Stimulated activated CD4-positive, alpha-beta T cell treated with anti-CD3 and anti-CD28 coated beads, TNF-alpha, amount 100 ng/mL, for 1 hour (primary cell): ENCODE measurements around the gene CCDC188.

Experiments used
- DNase-seq, 3 donors: peaks; one replicate each; pipeline ENCODE4 v3.0.0-alpha.2; 2020; ENCODE audit warnings: low read depth in 3 of 3, low spot score in 1 of 3

The CCDC188 gene

GRCh38 chr22:20123366-20124082 is 27.3 kb downstream of the CCDC188 start:
- DNase-seq = no peak

- DNase-seq = no peak
Measured at GRCh38 chr22:20121856-20122415, 28.9 kb downstream of the CCDC188 start.

DNA sequence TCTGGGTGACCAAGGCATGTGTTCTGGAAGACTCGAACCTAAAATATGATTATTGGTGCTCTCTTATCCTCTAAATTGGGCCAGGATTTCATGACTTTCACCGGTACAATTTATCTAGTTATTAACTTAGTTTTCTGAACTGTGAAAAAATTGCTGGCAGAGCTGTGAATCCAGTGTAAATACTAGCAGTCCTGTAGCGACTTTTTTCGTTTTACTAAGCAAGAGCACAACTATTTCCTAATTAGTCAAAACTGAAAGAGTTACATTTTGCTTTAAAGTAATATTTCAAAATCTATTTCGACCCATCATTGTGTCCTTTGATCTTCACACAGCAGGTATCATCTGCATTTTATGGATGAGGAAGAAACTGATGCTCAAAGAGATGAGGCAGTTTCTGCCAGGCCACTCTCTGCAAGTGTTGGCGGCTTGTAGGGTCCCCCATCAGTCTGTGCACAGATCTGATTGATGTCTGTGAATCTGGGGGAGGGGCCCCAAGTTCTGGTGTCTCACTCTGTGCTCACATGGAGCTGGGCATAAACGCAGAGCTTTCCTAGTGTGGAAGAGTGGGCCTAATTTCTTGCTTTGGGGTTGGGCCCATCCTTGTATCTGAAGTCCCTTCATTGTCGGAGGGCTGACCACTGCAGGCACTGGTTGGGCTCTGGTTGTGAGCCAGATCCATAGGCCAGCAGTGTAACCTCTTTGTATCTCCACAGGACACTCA is 32.4 kb downstream of the CCDC188 start:
- no peak for DNase-seq

- peak in 2 of 3 donors; percentile 22 to 58 for DNase-seq
Measured at GRCh38 chr22:20117633-20118299, 33.1 kb downstream of the CCDC188 start.

DNA sequence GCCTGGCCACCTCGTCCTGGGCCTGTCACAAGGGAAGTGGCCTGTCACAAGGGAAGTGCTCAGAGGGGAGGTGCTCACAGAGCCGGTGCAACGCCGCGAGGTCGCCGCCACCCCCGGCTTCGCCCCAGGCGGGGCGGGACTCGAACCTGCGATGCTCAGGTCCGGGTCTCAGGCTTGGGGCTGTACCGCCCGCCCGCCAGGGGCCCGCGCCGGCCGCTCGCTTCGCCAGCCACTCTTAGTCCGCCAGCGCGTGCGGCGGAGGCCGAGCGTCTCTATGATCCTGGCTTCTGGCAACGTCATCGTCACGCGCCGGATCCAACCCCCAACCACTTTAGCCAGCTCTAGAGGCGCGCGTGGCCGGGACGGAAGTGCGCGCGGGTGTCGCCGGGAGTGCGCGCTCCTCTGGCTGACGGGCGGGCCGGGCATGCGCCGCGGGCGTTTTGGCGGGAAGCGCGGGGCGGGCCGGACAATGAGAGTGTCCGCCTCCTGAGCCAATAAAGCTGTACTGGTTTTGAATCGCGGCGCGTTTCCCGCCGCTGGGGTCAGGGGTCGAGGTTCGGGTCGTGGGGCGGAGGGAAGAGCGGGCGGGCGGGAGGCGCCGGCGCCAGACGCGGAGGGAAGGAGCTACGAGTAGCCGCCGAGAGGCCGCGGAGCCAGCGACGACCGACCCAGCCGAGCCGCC is 33.8 kb downstream of the CCDC188 start, which contains the start of gene TRMT2A:
Gene TRMT2A, minus strand, starts transcription at position 276 of the 682 bp plus-strand sequence. CDS start 320 bp downstream, outside the sequence.
- peak; percentile 91 to 94 (median 93) for DNase-seq

DNA sequence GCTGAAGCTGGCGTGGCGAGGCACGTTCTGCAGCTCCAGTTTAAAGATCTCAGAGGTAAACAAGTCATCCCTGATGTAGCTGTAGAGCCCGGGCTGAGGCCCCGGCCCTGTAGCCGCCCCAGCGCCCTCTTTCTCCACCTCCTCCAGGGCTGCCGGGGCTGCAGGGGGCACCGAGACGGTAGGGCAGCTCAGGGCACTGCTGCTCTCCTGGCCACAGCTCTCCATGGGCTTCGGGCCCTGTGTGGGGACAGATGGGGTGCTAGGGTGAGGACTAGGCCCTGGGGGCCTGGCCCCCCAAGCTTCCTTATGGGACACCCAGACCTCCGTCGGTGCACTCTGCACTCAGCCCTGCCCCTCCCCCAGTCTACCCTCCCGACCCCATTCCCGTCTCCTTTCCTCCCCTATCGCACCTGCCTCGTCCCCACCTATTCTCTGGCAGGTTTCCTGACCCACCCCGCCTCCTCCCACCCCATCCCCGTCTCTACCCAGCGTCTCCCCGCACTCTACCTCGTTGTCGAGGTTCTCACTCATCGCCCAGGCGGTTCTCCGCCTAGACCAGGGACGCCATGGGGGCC is 34.4 kb downstream of the CCDC188 start:
- no peak for DNase-seq

DNA sequence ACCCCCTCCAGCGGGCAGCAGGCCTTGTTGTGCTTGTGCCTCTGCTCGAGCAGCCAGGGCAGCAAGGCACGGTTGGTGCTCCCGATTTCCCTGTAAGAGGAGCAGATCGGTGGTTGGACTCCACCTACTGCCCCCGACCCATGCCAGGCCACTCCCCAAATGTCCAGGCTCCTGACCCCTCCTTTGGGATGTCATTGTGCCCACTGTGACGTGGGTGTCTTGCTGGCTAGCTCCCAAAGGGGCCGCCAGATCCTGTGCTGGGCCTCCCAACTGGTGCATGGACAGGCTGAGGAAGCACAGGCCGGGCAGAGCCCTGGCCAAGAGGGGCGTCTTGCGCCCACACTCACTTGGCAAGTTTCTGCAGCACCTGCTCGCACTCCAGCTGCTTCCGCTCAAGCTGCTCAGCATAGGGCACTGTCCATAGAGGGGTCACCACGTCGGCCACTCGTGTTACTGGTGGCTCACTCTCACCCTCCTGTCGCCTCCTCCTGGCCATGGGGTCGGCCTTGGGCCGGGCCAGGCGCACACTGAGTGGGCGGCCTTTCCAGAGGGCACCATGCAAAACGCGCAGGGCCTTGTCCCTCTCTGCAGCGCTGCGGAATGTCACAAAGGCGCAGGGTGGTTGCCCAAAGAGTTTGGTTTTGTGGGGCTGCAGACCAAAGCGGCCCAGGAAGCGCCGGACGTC is 35.0 kb downstream of the CCDC188 start, which contains the start of gene RANBP1:
Gene RANBP1, plus strand, starts transcription at position 414 of the 685 bp plus-strand sequence. Its CDS starts 81 bp downstream, at position 495.
- DNase-seq = no peak

GRCh38 chr22:20114506-20115475 is 36.1 kb downstream of the CCDC188 start:
- DNase-seq = no peak

DNA sequence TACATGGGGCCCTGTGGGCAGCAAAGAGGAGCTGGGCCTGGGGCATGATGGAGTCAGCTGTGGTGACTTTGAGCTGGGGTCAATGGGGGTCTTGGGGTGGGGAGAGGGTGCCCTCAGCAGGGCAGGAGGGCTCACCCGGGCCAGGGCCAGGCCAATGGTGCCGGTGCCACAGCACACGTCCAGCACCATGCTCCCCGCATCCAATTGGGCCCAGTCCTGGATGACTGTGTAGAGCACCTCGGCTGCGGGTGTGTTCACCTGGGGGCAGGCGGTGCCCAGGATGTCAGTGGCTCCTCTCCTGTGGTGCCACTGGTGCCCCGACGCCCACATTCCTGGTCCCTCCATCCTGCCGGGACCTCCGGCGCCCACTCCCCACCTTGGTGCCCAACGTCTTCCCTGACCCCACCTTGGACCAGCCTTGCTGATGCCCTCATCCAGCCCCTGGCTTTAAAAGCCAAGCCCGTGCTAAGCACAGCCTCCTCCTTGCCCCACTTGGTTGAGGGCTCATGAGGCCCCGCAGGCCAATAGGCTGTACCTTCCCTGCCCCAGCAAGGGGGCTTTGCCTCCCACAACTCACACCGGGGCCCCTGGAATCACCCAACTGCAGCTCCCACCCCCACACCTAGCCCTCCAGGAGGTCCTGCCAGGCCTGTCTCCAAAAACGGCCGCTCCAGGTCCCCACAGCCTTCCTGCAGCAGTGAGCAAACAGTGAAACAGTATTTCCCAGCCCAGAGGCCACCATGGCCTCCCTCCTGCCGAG is 37.1 kb downstream of the CCDC188 start:
- DNase-seq = no peak

DNA sequence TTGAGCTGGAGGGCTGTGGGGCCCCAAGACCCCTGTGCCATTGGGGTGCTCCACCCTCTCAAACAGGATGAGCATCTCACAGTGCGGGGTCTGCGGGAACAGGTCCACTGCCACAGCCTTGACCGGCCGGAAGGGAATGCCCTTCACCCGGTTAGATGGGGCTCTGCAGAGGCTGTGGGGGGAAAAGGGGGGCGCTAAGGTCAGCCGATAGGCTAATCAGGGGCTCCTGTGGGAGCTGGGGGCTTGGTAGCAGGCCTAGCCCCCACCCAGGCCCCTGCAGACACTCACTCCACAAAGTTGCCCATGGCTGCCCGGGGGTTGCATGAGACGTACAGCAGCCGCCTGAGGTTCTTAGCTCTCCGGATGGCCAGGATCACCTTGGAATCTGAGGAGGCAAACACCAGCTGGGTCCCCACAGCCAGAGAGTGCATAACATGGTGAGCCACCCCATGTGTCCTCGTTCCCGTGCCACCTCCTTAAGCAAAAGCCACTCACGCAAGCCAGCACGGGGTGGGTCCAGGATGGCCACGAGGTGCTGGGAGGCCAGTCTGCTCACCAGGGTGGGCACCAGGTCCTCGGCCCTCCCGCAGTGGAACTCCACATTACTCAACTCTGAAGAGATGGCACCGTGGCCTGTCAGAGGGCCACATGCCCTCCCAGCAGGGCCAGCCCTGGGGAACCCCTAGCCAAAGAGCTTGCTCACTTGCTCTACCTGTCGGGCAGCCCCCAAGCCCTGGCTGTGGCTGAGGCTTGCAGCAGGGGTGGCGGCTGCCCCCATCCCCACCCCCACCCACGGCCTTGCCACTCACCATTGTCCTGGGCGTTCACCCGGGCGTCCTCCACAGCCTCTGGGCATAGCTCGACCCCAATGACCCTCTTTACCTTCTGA is 38.0 kb downstream of the CCDC188 start:
- DNase-seq = no peak

DNA sequence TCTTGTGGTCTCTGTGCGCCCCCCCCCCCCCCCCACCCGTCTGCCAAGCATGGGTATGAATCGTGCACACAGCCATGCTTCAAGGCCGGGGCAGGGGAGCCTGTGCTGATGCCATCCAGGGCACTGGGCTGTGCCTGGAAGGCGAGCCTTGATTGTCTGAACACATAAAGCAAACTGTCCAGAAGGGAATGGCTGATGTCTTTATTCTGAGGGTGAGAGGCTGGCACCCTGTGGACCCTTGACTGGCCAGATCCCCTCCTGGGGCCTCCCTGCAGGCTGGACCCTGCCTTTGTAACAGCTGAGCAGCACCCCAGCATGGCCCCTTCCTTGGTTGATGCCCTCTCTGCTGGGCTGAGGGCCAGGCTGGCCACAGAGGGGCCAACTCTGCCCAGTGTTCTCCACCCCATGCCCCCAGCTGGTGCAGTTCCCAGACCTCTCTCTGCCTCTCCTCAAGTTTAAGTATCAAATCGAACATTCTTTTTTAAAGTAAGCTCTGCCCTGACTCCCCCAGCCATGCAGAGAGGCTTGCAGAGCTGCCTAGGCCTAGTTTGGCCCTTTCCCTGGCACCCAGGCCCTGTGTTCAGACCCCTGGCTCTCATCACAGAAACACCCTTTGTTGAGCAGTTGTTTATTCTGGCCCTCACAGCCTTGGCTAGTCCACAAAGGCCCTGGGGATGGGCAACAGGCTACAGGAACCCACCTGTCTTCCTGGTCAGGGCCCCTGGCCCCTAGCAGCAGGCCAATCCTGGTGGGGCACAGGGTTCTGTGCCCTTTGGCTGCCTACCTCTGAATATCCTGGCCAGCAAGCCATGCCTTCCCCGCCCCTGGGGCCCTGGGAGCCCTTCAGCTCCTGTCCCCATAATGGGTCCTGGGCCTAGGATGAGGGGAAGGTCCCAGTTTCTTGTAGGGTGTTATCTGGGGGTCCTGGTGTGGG is 38.9 kb downstream of the CCDC188 start:
- no peak for DNase-seq

DNA sequence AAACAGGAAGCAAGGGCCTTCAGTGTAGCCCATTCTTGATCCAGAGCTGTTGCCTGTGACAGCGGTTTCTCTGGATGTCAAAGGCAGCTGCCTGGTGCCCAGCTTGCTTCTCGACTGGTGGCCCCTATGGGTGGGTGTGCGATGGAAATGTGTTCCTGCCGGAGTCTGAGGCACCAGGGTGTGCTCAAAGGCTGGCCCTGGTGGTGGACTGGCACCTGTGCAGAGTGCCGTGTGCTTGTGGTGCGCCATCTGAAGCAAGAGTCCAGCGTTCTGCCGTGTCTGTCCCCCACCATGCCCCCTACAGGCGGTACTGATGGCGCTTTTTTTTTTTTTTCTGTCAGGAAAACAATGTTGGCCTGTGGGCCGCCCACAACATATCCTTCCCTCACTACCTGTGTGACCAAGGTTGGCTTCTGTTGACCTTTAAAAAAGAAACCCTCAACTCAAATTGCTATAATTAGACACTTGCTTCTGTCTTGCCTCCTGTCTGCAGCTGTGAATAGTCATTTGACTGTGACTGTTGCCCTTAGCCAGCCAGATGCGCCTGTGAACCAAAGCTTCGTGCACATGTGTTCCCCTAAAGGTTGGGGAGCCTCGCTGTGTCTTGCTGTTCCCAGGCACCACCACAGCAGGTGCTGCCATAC is 39.7 kb downstream of the CCDC188 start:
- no peak for DNase-seq

DNA sequence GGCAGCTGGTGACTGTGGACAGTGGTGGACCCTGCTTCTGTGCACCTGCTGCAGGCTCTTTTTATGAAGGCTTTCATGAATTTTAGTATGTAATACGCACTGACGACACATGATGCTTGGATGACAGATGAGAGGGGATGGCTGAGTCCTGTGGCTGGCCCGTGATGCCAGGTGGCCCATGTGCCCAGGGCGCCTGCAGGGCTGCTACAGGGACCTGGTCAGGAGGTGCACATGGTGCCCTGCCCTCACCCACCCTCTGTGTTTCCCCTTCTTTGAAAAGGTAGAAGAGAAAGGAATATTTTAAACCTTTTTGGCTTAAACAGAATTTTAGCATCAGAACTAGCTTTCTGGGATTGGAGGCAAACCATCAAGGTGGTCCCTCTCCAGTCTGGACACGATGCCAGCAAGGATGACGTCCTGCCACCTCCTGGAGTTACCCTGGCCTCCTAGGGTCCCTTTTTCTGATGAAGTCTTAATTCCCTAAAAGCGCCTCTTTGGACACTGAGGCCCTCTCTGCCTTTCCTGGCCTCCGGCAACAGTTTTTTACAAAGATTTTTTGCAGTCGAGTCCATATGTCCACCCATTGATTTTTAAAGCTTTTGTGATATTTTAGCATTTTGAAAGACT is 40.4 kb downstream of the CCDC188 start:
- DNase-seq = no peak

- DNase-seq = no peak
Measured at GRCh38 chr22:20109411-20110358, 41.2 kb downstream of the CCDC188 start.
